HepG2 (cell line): Measurements from ENCODE around the gene FAM219B. TPM values are rescaled to one million over a fixed set of nuclear protein-coding genes. Genes with fewer than 3 reads are reported as not detected.

Experiments
- HOXD1 ChIP-seq: sonication (generic); formaldehyde crosslinking; IDR thresholded peaks from 2 replicates; pipeline ENCODE4 v1.5.0; 2020; ENCODE audit warnings: missing genetic modification reagents
- KDM2A ChIP-seq: sonication (generic); formaldehyde crosslinking; IDR thresholded peaks from 2 replicates; pipeline ENCODE4 v1.4.0; 2020; ENCODE audit warnings: low read depth, missing genetic modification reagents, borderline replicate concordance
- KMT2A ChIP-seq: sonication (generic); formaldehyde crosslinking; IDR thresholded peaks from 2 replicates; pipeline ENCODE4 v1.4.0; 2020; ENCODE audit warnings: missing genetic modification reagents
- SRSF1 ChIP-seq: fragments of 200-400 bp; formaldehyde crosslinking; optimal IDR thresholded peaks from 2 replicates; pipeline ENCODE3; 2017; ENCODE audit warnings: mild to moderate bottlenecking, low read depth, low read length, moderate library complexity
- ZBTB40 ChIP-seq, 2 experiments: fragments of 450-650 bp in 1 of 2; sonication (generic) in 1 of 2; formaldehyde crosslinking in 1 of 2; IDR thresholded peaks; 2 replicates each; pipeline versions ENCODE4 v1.6.1 to v1.8.0; 2016 to 2022; ENCODE audit warnings: antibody characterized with exemption in 1 of 2, mild to moderate bottlenecking in 1 of 2, missing genetic modification reagents in 1 of 2
- polyA plus RNA-seq, 8 experiments: library from polyadenylated mRNA; depleted of rRNA in 3 of 8; stranded (reverse) in 7 of 8; unstranded in 1 of 8; fragments of >200 nt; fragmentation: Illumina TruSeq in 4 of 8; extraction: Trizol in 4 of 8; gene quantifications; 2 replicates each; pipeline versions ENCODE4 v1.2.1 to v1.2.3, GENCODE V29; 2011 to 2016; ENCODE audit warnings: low read depth in 4 of 8, missing spikeins in 1 of 8, mixed read lengths in 1 of 8; ENCODE audit not compliant: insufficient read depth in 1 of 8
- total RNA-seq, 5 experiments: library from RNA; depleted of rRNA; stranded (reverse); fragments of >200 nt; fragmentation: Illumina TruSeq; extraction: Trizol; gene quantifications; 2 replicates each; pipeline ENCODE4 v1.2.3, GENCODE V29; 2016; ENCODE audit warnings: low read depth in 1 of 5

Gene FAM219B
- total and polyA plus RNA-seq, 2 of the 13 experiments (the other 11 are each of a cell fraction or from before 2014, with no cell fraction given) = 36.6 to 50.2 TPM

DNA sequence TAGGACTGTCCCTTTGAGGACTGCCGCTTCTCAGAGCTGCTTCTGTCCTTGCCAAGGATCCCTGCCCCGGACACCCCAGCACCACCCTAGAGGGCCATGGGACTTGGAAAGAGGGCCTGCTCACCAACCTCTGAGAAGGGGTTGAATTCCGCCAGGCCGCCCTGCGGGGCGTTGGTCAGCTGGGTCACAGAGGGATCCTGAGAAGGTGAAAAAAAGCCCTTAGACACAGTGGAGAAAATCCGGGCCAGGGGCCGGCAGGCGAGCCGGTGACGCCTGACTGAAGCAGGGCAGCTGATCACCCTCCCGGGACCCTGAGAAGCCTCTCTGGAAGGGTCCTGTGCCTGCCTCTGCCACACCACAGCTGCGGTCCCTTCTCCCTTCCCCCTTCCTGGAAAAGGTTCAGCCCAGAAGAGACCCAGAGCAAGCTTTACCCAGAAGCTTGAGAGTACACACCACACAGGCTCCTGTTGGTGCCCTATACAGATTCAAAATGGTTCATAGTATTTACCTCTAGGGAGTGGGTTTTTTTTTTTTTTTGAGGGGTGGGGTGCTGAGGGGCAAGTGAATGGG, 52.1 kb downstream of the FAM219B start (continued):
- no peak for TF ChIP-seq ZBTB40 (IDR thresholded peaks at IDR 0.05)
- no peak for TF ChIP-seq ZBTB40 (CRISPR knock-in tag; IDR thresholded peaks at IDR 0.05)
- no peak for TF ChIP-seq KMT2A (CRISPR knock-in tag)
- no peak for TF ChIP-seq KDM2A (CRISPR knock-in tag)
- no peak for TF ChIP-seq SRSF1
- no peak for TF ChIP-seq HOXD1 (CRISPR knock-in tag)
